Measurements from ENCODE around the gene GMPR. TPM values are rescaled to one million over a fixed set of nuclear protein-coding genes. Genes with fewer than 3 reads are reported as not detected.

Gene GMPR
- total RNA-seq, 3 donors from 2014 or later = 2.0 to 9.2 (median 3.9) TPM

GRCh38 chr6:16302721-16303552, 64.5 kb downstream of the GMPR start:
- DNase-seq = no peak
- no peak for ATAC-seq
- Histone ChIP-seq H3K36me3 (ENCODE audit: low read depth) (no peaks in the 10 kb centered on the region), H3K4me3 (no peak overlapping the region), H3K4me1 (ENCODE audit: low read depth) (no peaks in the 10 kb centered on the region), H3K9me3 (no peaks in the 10 kb centered on the region)
- TF ChIP-seq, protein P1, sequence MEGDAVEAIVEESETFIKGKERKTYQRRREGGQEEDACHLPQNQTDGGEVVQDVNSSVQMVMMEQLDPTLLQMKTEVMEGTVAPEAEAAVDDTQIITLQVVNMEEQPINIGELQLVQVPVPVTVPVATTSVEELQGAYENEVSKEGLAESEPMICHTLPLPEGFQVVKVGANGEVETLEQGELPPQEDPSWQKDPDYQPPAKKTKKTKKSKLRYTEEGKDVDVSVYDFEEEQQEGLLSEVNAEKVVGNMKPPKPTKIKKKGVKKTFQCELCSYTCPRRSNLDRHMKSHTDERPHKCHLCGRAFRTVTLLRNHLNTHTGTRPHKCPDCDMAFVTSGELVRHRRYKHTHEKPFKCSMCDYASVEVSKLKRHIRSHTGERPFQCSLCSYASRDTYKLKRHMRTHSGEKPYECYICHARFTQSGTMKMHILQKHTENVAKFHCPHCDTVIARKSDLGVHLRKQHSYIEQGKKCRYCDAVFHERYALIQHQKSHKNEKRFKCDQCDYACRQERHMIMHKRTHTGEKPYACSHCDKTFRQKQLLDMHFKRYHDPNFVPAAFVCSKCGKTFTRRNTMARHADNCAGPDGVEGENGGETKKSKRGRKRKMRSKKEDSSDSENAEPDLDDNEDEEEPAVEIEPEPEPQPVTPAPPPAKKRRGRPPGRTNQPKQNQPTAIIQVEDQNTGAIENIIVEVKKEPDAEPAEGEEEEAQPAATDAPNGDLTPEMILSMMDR (IDR thresholded peaks at IDR 0.05) = no peak
- intact Hi-C loops (cut with DNase I, micrococcal nuclease) = no loop called here

DNA sequence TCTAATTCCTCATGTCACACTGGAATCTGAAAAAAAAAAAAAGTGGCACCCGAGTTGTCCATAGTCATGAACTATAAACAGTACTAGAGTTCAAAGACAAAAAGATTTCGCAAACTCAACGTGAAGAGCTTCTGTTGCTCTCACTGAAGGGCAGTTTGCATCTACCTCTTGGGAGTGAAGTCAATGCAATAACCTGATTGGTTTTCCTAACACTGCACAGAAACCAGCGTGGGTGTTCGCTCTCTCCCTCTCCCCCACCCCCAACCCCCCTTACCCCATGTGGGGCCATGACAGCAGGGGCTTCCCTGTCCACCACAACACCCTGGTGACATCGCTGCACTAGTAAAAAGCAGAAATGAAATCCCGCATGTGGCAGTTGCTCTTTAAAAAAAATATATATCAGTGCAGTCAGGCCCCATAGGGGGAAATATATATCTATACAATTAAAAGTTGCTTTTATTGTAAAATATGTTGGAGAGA, 66.9 kb downstream of the GMPR start:
- Histone ChIP-seq H3K36me3 (ENCODE audit: low read depth) (no peaks in the 10 kb centered on the region), H3K4me1 (ENCODE audit: low read depth) (no peaks in the 10 kb centered on the region), H3K9me3 (no peaks in the 10 kb centered on the region), H3K4me3 (no peak overlapping the region)
- ATAC-seq = peak; percentile 32
- DNase-seq = no peak
- TF ChIP-seq, protein P1 (IDR thresholded peaks at IDR 0.05) = no peak
- intact Hi-C loops (cut with DNase I, micrococcal nuclease) = no loop called here

- Histone ChIP-seq H3K4me3 (no peak overlapping the region), H3K4me1 (ENCODE audit: low read depth) (no peaks in the 10 kb centered on the region), H3K36me3 (ENCODE audit: low read depth) (no peaks in the 10 kb centered on the region), H3K9me3 (no peaks in the 10 kb centered on the region)
- intact Hi-C loops (cut with DNase I, micrococcal nuclease) = no loop called here
- DNase-seq (no peak), ATAC-seq (no peak)
- TF ChIP-seq, protein P1 (IDR thresholded peaks at IDR 0.05) = no peak
Measured at GRCh38 chr6:16305788-16306187, 67.4 kb downstream of the GMPR start.

DNA sequence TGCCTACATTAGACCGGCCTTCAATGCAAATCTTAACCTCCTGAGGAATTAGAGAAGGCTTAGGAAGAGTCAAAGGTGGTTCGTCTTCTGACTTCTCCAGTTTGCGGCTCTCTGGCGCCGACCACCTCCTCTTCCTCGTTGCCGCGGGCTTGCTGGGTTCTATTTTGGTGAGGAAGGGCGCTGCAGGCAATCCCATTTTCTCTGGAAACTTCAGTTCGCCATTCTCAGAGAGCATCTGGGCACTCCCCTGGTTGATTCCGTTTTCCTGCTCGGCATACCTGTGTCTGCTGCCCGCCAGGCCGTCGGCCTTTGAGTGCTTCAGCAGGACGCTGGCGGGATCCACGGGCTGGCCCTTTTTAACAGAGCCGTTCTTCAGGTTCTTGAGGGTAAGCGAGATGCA, 67.9 kb downstream of the GMPR start:
- DNase-seq (no peak), ATAC-seq (no peak)
- TF ChIP-seq, protein P1 (IDR thresholded peaks at IDR 0.05) = no peak
- H3K9me3 ChIP-seq = no peaks in the 10 kb centered on the region
- intact Hi-C loops (cut with DNase I, micrococcal nuclease) = no loop called here
- no peaks in the 10 kb centered on the region for H3K36me3 ChIP-seq (ENCODE audit: low read depth)
- no peaks in the 10 kb centered on the region for H3K4me1 ChIP-seq (ENCODE audit: low read depth)
- no peak overlapping the region for H3K4me3 ChIP-seq

DNA sequence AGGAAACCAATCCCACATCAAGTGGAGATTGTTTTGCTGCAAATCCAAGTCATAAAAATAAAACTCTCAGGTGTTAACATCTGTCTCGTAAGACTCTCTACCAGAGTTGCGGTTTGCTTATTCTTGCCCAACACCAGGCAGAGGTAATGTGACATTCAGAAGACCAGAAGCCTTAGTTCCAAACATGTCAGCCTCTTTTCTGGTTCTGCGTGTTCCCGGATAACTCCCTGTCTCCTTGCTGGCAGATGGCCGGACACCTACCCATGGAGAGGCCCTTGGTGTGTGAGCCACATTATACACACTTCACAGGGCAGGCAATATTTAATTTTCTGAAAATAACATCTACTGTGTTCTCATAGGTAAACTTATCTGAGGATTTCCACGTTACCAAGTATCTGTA, 73.4 kb downstream of the GMPR start:
- DNase-seq (no peak), ATAC-seq (no peak)
- Histone ChIP-seq H3K4me1 (ENCODE audit: low read depth) (no peaks in the 10 kb centered on the region), H3K9me3 (no peaks in the 10 kb centered on the region), H3K4me3 (no peak overlapping the region), H3K36me3 (ENCODE audit: low read depth) (no peaks in the 10 kb centered on the region)
- intact Hi-C loops (cut with DNase I, micrococcal nuclease) = no loop called here
- TF ChIP-seq, protein P1 (IDR thresholded peaks at IDR 0.05) = no peak
